ENCODE data around the gene TLNRD1. TPM values are rescaled to one million over a fixed set of nuclear protein-coding genes. Genes with fewer than 3 reads are reported as not detected.

The TLNRD1 gene
- total RNA-seq, 1 donor from 2014 or later: 5.5 TPM

DNA sequence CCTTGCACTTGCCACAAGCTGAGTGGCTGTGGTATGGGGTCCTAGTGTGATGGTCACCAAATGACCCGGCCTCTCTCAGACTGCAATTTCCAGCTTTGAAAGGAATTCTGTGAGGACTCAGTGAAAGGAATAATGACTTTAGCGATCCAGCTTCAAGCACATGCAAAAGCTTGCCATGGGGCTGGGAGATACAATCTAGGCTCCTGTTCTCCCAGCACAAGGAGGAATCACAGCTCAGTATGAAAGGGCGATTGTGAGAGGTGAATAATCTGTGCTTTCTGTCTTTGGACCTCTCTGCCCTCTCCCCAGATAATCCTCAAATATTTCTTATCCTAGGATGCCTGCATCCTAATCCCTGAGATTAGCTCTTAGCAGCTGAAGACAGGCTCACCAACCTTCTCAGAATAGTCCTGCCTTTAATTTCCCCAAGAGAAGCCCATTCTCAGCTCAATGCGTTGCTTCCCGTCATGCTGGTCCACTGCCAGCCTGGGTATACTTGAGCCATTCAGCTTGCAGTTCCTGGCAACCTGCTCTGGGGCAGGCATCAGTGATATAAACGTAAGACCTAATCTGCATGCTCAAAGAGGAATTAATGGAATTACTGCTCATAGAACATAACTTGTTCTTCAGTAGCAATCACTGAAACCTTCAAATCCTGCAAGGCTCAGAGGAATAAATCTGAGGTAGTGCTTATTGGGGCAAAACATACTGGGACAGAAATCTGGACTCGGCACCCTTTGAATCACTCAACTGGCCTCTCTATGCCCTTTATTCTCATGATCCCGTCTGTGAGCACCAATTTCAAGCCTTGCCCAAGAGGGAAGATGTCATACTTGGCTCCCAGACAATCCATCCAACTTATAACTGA lies 15.1 kb downstream of the TLNRD1 start:
- intact Hi-C loops (cut with micrococcal nuclease): no loop called here
- Histone ChIP-seq H3K9me3 (replicated peaks) (no peaks in the 10 kb centered on the region), H3K4me1 (peaks cover 69% of the 10 kb centered on the region), H3K36me3 (no peaks in the 10 kb centered on the region), H3K27me3 (ENCODE audit: low read depth) (no peaks in the 10 kb centered on the region), H3K27ac (replicated peaks) (peak overlapping the region; percentile 68), H3K4me3 (no peak overlapping the region)
- no peak for DNase-seq
- TF ChIP-seq, protein P1, sequence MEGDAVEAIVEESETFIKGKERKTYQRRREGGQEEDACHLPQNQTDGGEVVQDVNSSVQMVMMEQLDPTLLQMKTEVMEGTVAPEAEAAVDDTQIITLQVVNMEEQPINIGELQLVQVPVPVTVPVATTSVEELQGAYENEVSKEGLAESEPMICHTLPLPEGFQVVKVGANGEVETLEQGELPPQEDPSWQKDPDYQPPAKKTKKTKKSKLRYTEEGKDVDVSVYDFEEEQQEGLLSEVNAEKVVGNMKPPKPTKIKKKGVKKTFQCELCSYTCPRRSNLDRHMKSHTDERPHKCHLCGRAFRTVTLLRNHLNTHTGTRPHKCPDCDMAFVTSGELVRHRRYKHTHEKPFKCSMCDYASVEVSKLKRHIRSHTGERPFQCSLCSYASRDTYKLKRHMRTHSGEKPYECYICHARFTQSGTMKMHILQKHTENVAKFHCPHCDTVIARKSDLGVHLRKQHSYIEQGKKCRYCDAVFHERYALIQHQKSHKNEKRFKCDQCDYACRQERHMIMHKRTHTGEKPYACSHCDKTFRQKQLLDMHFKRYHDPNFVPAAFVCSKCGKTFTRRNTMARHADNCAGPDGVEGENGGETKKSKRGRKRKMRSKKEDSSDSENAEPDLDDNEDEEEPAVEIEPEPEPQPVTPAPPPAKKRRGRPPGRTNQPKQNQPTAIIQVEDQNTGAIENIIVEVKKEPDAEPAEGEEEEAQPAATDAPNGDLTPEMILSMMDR (IDR thresholded peaks at IDR 0.05; ENCODE audit: borderline replicate concordance): no peak

DNA sequence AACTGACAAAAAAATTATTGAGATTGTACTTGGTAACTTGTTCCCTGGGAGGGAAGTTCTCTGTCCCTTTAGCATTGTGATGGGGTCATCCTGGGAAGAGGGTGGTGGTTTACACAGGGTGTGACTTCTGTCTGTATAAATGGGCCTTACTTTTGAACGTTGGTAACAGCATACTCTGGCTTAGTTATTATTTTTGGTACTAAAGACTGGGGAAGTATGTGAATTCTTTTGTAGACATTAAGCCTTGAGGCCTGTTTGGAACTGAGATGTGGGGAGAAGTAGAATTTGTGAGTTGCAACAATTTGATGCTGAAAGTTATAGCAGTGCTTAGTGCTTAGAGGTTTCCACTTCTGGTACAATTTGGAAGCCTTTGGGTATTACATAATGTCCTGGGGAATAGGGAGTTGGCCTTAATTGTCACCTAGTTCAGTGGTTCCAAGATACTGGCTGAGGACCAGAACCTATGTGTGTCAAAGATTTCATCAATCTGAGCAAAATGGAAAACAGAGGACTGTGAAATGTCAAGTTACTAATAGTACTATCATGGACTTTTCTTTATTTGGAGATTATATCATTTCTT lies 15.9 kb downstream of the TLNRD1 start:
- Histone ChIP-seq H3K27ac (replicated peaks) (peak overlapping the region; percentile 68), H3K4me1 (peaks cover 61% of the 10 kb centered on the region)

GRCh38 chr15:81018197-81018596 lies 17.5 kb downstream of the TLNRD1 start:
- H3K27ac ChIP-seq (replicated peaks): peak overlapping the region; percentile 68
- DNase-seq: no peak
- no peaks in the 10 kb centered on the region for H3K27me3 ChIP-seq (ENCODE audit: low read depth)
- H3K9me3 ChIP-seq (replicated peaks): no peaks in the 10 kb centered on the region
- no peak overlapping the region for H3K4me3 ChIP-seq
- H3K36me3 ChIP-seq: no peaks in the 10 kb centered on the region
- intact Hi-C loops (cut with micrococcal nuclease): no loop called here
- H3K4me1 ChIP-seq: peaks cover 51% of the 10 kb centered on the region
- TF ChIP-seq, protein P1 (IDR thresholded peaks at IDR 0.05; ENCODE audit: borderline replicate concordance): no peak

More for the DNA sequence above, 15.9 kb downstream of the TLNRD1 start:
- intact Hi-C loops (cut with micrococcal nuclease): no loop called here
- DNase-seq: no peak
- H3K27me3 ChIP-seq (ENCODE audit: low read depth): no peaks in the 10 kb centered on the region
- TF ChIP-seq, protein P1 (IDR thresholded peaks at IDR 0.05; ENCODE audit: borderline replicate concordance): no peak
- H3K4me3 ChIP-seq: no peak overlapping the region
- no peaks in the 10 kb centered on the region for H3K9me3 ChIP-seq (replicated peaks)
- H3K36me3 ChIP-seq: no peaks in the 10 kb centered on the region

DNA sequence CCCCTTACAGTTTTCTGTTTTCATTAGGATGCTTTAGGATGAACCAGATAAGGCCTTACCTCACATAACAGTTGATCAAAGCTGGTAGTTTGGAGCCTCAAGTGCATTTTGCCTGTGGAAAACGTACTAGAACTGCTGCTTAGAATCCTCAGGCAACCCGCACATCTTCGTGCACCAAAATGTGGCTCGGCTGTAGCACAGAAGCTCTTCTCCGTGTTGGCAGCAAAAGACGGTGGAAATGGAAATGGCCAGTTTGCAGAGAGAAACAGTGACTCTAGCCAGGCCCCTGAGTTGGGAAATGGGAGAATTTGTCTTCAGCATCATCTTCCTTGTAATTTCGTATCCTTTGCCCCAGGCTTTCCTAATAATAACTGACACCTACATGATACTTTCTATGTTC lies 20.6 kb downstream of the TLNRD1 start:
- no peak overlapping the region for H3K27ac ChIP-seq (replicated peaks)
- TF ChIP-seq, protein P1 (IDR thresholded peaks at IDR 0.05; ENCODE audit: borderline replicate concordance): no peak
- intact Hi-C loops (cut with micrococcal nuclease): no loop called here
- H3K4me3 ChIP-seq: no peak overlapping the region
- H3K36me3 ChIP-seq: no peaks in the 10 kb centered on the region
- peaks cover 52% of the 10 kb centered on the region for H3K4me1 ChIP-seq
- DNase-seq: no peak
- no peaks in the 10 kb centered on the region for H3K9me3 ChIP-seq (replicated peaks)
- H3K27me3 ChIP-seq (ENCODE audit: low read depth): no peaks in the 10 kb centered on the region

DNA sequence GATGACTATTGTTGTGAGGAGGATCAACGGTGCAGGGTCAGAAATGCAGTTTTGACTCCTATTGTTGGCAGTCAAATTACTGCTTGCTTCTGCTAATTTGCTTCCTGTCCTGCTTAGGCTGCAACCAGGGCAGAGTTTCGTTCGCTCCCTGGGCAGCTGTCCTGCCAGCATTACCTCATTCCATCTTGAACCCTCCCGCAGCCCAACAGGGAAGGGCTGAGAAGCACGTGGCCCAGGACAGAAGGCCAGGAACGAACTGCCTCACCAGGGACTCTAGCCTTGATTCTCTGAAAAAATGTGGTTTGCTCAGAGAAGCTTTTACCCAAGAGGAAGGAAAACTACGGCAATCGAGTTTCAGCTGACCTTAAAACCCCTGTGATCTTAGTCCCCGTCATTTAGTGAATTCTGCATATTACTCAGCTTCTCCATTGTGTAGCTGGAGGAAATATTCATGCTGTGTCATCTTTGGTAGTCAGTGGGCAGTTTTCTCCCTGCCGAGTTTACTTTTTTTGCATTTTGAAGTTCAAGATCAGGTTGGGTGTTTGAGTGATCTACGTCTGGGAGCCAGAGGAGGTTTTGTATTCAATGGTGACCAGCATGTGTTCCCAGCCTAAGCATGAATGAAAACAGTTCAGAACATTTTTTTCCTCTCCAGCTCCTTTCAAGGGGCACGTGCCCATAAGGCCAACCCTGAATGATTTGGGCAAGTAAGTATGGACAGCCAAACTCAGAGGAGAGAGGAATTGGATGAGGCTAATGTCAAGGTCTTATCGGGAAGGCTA lies 23.0 kb downstream of the TLNRD1 start:
- peak overlapping the region; percentile 79 for H3K27ac ChIP-seq (replicated peaks)
- H3K4me3 ChIP-seq: peak overlapping the region; percentile 10
- peaks cover 51% of the 10 kb centered on the region for H3K4me1 ChIP-seq
- no peaks in the 10 kb centered on the region for H3K9me3 ChIP-seq (replicated peaks)
- TF ChIP-seq, protein P1 (IDR thresholded peaks at IDR 0.05; ENCODE audit: borderline replicate concordance): no peak
- H3K27me3 ChIP-seq (ENCODE audit: low read depth): no peaks in the 10 kb centered on the region
- peak; percentile 79 for DNase-seq
- intact Hi-C loops (cut with micrococcal nuclease): no loop called here
- H3K36me3 ChIP-seq: no peaks in the 10 kb centered on the region

Measured in left ventricle myocardium inferior (tissue), 1 donor.